ENCODE data around the gene CKMT2. TPM values are rescaled to one million over a fixed set of nuclear protein-coding genes. Genes with fewer than 3 reads are reported as not detected.

CKMT2 gene
- total RNA-seq, 1 experiment from 2014 or later: 1.8 TPM

GRCh38 chr5:81203729-81204128 lies 29.4 kb upstream of the CKMT2 start (continued):
- TF ChIP-seq EMX1 (CRISPR knock-in tag; IDR thresholded peaks at IDR 0.05) (no peak), AFF4 (CRISPR knock-in tag; IDR thresholded peaks at IDR 0.05; ENCODE audit: borderline replicate concordance) (no peak), ZNF317 (CRISPR knock-in tag; IDR thresholded peaks at IDR 0.05; ENCODE audit: borderline replicate concordance, low read depth) (no peak)

GRCh38 chr5:81204205-81204604 lies 28.9 kb upstream of the CKMT2 start:
- Mint-ChIP-seq H3K9me3 (no peaks in the 10 kb centered on the region), H3K4me3 (no peak overlapping the region), H3K27me3 (ENCODE audit: low read depth) (no peaks in the 10 kb centered on the region), H3K4me1 (no peaks in the 10 kb centered on the region), H3K36me3 (no peaks in the 10 kb centered on the region), H3K27ac (no peak overlapping the region)
- DNase-seq (ENCODE audit: low spot score) (no peak), ATAC-seq (no peak)
- POLR2A ChIA-PET: no interaction called here
- no peak for TF ChIP-seq CTCF (IDR thresholded peaks at IDR 0.05)
- no peak for TF ChIP-seq FOXK1 (CRISPR knock-in tag; IDR thresholded peaks at IDR 0.05)
- no peak for TF ChIP-seq ZNF671 (CRISPR knock-in tag; IDR thresholded peaks at IDR 0.05)
- CTCF ChIA-PET: interaction anchor here (1.6 kb wide), 1 partner anchor 11 kb away, joined by 8 read pairs; no protein-coding TSS in a partner anchor

- CTCF ChIA-PET: interaction anchor here (1.6 kb wide), 1 partner anchor 12 kb away, joined by 8 read pairs; no protein-coding TSS in a partner anchor
- ATAC-seq: peak; percentile 77; the same call in 1 of the 2 replicates
- H3K27ac Mint-ChIP-seq: no peak overlapping the region
- no peaks in the 10 kb centered on the region for H3K27me3 Mint-ChIP-seq (ENCODE audit: low read depth)
- no peaks in the 10 kb centered on the region for H3K36me3 Mint-ChIP-seq
- no peak overlapping the region for H3K4me3 Mint-ChIP-seq
- no peaks in the 10 kb centered on the region for H3K4me1 Mint-ChIP-seq
- TF ChIP-seq RELA (CRISPR knock-in tag; IDR thresholded peaks at IDR 0.05; ENCODE audit: borderline replicate concordance): no peak
- no peak for TF ChIP-seq PRRX2 (CRISPR knock-in tag; IDR thresholded peaks at IDR 0.05)
- TF ChIP-seq SOX15 (CRISPR knock-in tag; IDR thresholded peaks at IDR 0.05): no peak
- no peak for TF ChIP-seq ZNF232 (CRISPR knock-in tag; IDR thresholded peaks at IDR 0.05)
- no peak for TF ChIP-seq NR1H2 (CRISPR knock-in tag; IDR thresholded peaks at IDR 0.05)
- TF ChIP-seq MAX (CRISPR knock-in tag; IDR thresholded peaks at IDR 0.05): no peak
- no peak for TF ChIP-seq GABPB1 (CRISPR knock-in tag; IDR thresholded peaks at IDR 0.05)
- no peak for TF ChIP-seq ZNF317 (CRISPR knock-in tag; IDR thresholded peaks at IDR 0.05; ENCODE audit: borderline replicate concordance, low read depth)
- no peak for TF ChIP-seq NFATC4 (CRISPR knock-in tag; IDR thresholded peaks at IDR 0.05)
- no peak for TF ChIP-seq ATF1 (CRISPR knock-in tag; IDR thresholded peaks at IDR 0.05)
- TF ChIP-seq ZNF425 (CRISPR knock-in tag; conservative IDR thresholded peaks at IDR 0.05): no peak
- no peak for TF ChIP-seq OVOL2 (CRISPR knock-in tag; IDR thresholded peaks at IDR 0.05; ENCODE audit: borderline replicate concordance)
- TF ChIP-seq MLX (CRISPR knock-in tag; IDR thresholded peaks at IDR 0.05): no peak
- TF ChIP-seq ERG (CRISPR knock-in tag; IDR thresholded peaks at IDR 0.05): no peak
- no peak for TF ChIP-seq CREB1 (CRISPR knock-in tag; IDR thresholded peaks at IDR 0.05)
- DNase-seq (ENCODE audit: low spot score): no peak
- H3K9me3 Mint-ChIP-seq: no peaks in the 10 kb centered on the region
- POLR2A ChIA-PET: no interaction called here
Measured at GRCh38 chr5:81205058-81205457, 28.1 kb upstream of the CKMT2 start.

Data from WTC11 (cell line).